GM23248 (cell line): ENCODE measurements around the gene MMP28.

Source experiments
- EZH2 ChIP-seq: fragments of 200-600 bp; sonication (generic); IDR thresholded peaks from 2 replicates; pipeline ENCODE4 v1.6.1; 2018; ENCODE audit warnings: antibody characterized with exemption, mild to moderate bottlenecking; ENCODE audit not compliant: insufficient read depth, poor library complexity, severe bottlenecking
- EZH2phosphoT487 ChIP-seq: fragments of 200-600 bp; sonication (generic); IDR thresholded peaks from 2 replicates; pipeline ENCODE4 v1.6.1; 2018; ENCODE audit warnings: antibody characterized with exemption, moderate library complexity, mild to moderate bottlenecking, low read depth; ENCODE audit not compliant: insufficient read depth

DNA sequence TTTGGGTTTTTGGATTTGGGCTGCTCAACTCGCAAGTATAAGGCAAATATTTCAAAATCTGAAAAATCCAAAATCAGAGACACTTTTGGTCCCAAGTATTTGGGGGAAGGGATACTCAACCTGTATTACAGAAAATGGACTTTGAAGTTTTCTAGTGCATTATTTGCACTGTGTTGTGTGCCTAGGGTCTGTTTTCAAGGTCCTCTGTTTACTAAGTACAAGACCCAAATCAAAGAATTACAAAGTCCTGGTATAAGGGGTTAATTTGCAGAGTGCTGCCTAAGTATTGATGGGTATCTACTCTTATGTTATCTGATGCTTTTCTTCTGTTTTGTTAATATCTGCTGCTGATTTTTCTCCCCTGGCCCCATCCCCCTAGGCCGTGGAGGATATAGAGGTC is 48.3 kb upstream of the MMP28 start:
- no peak for TF ChIP-seq EZH2phosphoT487
- TF ChIP-seq EZH2, result no peak
